T-cell (primary cell): ENCODE results near the gene KCNS1. TPM values are rescaled to one million over a fixed set of nuclear protein-coding genes. Genes with fewer than 3 reads are reported as not detected.
A peak's percentile ranks its signal among the peaks of the same experiment; 100 is the strongest.
"Not testable (repeated sequence)": the region's sequence is repeated elsewhere in the genome, so short reads cannot be mapped to it uniquely, and the experiment has no call there.

ENCODE experiments used
- ATAC-seq, 4 experiments: fragments of 200-7000 bp in 3 of 4; fragments of 150-1000 bp in 1 of 4; cut with Tn5 transposase; replicated peaks in 1 of 4; 1 replicate in 3 of 4; 2 replicates in 1 of 4; pipeline ENCODE4 v1.10.0; 2021; ENCODE audit warnings: moderate library complexity in 3 of 4, mild to moderate bottlenecking in 2 of 4, moderate number of reproducible peaks in 1 of 4
- CTCF ChIA-PET, 2 donors: fragments of 300-600 bp; sonication (Branson Sonifier 250); formaldehyde crosslinking; loops; one replicate each; lab custom pipeline; 2022; ENCODE audit warnings: antibody characterized with exemption in 2 of 2; lab: Charles Lee
- POLR2A ChIA-PET, 2 donors: fragments of 300-600 bp; sonication (Branson Sonifier 250); formaldehyde crosslinking; loops; one replicate each; lab custom pipeline; 2022; ENCODE audit warnings: antibody characterized with exemption in 2 of 2; lab: Charles Lee
- DNase-seq, 35 experiments: peaks; one replicate each; pipeline versions ENCODE4 v3.0.0 to v3.0.0-alpha.2; 2013 to 2023
- H3K27ac ChIP-seq: one replicate; pipeline ENCODE4 v1.5.1; 2013; ENCODE audit warnings: low read length
- H3K27me3 ChIP-seq, 2 experiments: replicated peaks in 1 of 2; 1 replicate in 1 of 2; 2 replicates in 1 of 2; pipeline versions ENCODE4 v1.6.1 to v1.7.0; 2013; ENCODE audit warnings: low read length in 1 of 2, mixed read lengths in 1 of 2; ENCODE audit not compliant: control insufficient read depth in 2 of 2, insufficient read depth in 2 of 2; ENCODE audit errors: extremely low read depth in 1 of 2
- H3K36me3 ChIP-seq, 2 donors: 1 replicate in 1 of 2; 2 replicates in 1 of 2; pipeline versions ENCODE4 v1.6.1 to v1.7.0; 2013; ENCODE audit warnings: low read length in 1 of 2; ENCODE audit not compliant: control insufficient read depth in 2 of 2, insufficient read depth in 1 of 2; ENCODE audit errors: extremely low read depth in 1 of 2
- H3K4me1 ChIP-seq, 2 experiments: 1 replicate in 1 of 2; 2 replicates in 1 of 2; pipeline versions ENCODE4 v1.6.1 to v1.7.0; 2013; ENCODE audit warnings: low read length in 2 of 2, mixed read lengths in 1 of 2; ENCODE audit not compliant: insufficient read depth in 2 of 2, control insufficient read depth in 1 of 2; ENCODE audit errors: extremely low read depth in 1 of 2
- H3K4me3 ChIP-seq, 2 donors: 1 replicate in 1 of 2; 2 replicates in 1 of 2; pipeline versions ENCODE4 v1.5.1 to v1.7.0; 2013; ENCODE audit warnings: mild to moderate bottlenecking in 2 of 2, low read length in 1 of 2, moderate library complexity in 1 of 2; ENCODE audit not compliant: control insufficient read depth in 1 of 2; ENCODE audit errors: extremely low read depth in 1 of 2
- H3K9me3 ChIP-seq: 2 replicates; pipeline ENCODE4 v1.7.0; 2013
- H3K27ac Mint-ChIP-seq, 2 donors: one replicate each; pipeline ENCODE4 v1.8.0; 2020 to 2021; ENCODE audit warnings: mild to moderate bottlenecking in 2 of 2, mixed read lengths in 2 of 2
- H3K27me3 Mint-ChIP-seq, 2 donors: one replicate each; pipeline ENCODE4 v1.8.0; 2021 to 2022; ENCODE audit warnings: mixed read lengths in 2 of 2
- H3K36me3 Mint-ChIP-seq: one replicate; pipeline ENCODE4 v1.8.0; 2021; ENCODE audit warnings: mixed read lengths
- H3K4me1 Mint-ChIP-seq, 3 donors: one replicate each; pipeline ENCODE4 v1.8.0; 2020 to 2022; ENCODE audit warnings: mixed read lengths in 3 of 3, mild to moderate bottlenecking in 1 of 3
- H3K4me3 Mint-ChIP-seq, 3 donors: one replicate each; pipeline ENCODE4 v1.8.0; 2020 to 2022; ENCODE audit warnings: mild to moderate bottlenecking in 3 of 3, mixed read lengths in 3 of 3, moderate library complexity in 3 of 3
- H3K9me3 Mint-ChIP-seq, 3 donors: one replicate each; pipeline ENCODE4 v1.8.0; 2020 to 2022; ENCODE audit warnings: mixed read lengths in 3 of 3
- WGBS: methylation state at CpG from one replicate; pipeline ENCODE4 v1.1.5; 2013; ENCODE audit warnings: missing lambda C conversion rate; ENCODE audit not compliant: insufficient coverage; 5-methylcytosine and 5-hydroxymethylcytosine counted together
- total RNA-seq, 35 experiments: library from RNA in 6 of 35; stranded (reverse) in 6 of 35; fragments of 120-200 nt in 1 of 35; gene quantifications; one replicate each; pipeline versions ENCODE4 v1.2.1 to v1.2.4 and lab custom pipeline; 2013 to 2026

Gene KCNS1, protein sequence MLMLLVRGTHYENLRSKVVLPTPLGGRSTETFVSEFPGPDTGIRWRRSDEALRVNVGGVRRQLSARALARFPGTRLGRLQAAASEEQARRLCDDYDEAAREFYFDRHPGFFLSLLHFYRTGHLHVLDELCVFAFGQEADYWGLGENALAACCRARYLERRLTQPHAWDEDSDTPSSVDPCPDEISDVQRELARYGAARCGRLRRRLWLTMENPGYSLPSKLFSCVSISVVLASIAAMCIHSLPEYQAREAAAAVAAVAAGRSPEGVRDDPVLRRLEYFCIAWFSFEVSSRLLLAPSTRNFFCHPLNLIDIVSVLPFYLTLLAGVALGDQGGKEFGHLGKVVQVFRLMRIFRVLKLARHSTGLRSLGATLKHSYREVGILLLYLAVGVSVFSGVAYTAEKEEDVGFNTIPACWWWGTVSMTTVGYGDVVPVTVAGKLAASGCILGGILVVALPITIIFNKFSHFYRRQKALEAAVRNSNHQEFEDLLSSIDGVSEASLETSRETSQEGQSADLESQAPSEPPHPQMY
- total RNA-seq = under 1 TPM in 1 of 5 donors, not detected in 4; 0.09 TPM
- not detected for total RNA-seq (2013)
- 0 to 0.53 (median 0.05) reads per million in 29 experiments for total RNA-seq (lab: John Stamatoyannopoulos, UW)

DNA sequence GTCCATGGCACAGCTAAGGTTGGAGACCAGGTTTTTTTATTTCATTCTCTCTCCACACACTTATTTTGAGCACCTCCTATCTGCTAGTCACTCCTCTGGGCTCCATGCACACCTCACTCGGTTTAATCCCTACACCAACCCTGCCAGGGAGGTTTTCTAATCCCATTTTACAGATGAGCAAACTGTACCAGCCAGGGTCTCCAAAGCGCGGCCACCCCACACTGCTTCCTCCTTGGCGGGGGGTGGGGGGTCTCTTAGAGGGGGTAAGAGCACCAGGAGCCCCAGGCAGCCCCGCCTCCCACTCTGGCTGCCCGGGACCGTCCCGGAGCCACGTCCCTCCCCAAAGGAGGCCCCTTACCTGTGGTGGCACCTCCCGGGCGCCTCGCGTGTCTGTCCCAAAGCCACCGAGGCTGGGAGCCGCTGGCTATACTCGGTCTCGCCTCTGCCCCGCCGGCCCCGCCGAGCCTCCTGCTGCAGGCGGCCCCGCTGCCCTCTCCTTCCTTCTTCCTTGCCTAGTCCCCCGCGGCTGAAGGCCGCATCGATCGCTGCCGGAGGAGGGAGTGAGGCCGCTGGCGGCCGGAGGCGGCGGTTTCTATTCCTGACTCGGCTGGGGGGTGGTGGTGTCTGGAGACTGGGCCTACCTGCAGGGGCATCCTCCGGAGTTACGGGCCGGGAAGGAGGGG, at the start of gene KCNS1:
TSS of gene KCNS1 (minus strand) at position 565 of the 683 bp plus-strand sequence. CDS start 1,891 bp downstream, outside the sequence.
- H3K27me3 ChIP-seq = peaks cover 14 to 45% of the 10 kb centered on the region in 2 experiments
- H3K36me3 Mint-ChIP-seq = no peaks in the 10 kb centered on the region
- H3K9me3 ChIP-seq = no peaks in the 10 kb centered on the region
- no peaks in the 10 kb centered on the region for H3K36me3 ChIP-seq
- POLR2A ChIA-PET = no interaction called here
- ATAC-seq = peak in 1 of 4 experiments; percentile 20
- CTCF ChIA-PET = interaction anchor here in 1 of 2 donors (0.9 kb wide), 1 partner anchor 56 kb away, joined by 3 read pairs; no protein-coding TSS in a partner anchor
- H3K4me1 Mint-ChIP-seq = peaks cover 4 to 21% (median 20%) of the 10 kb centered on the region in 3 donors
- 10% methylated on average over 24 of the region's 38 CpGs for WGBS
- peak within 1 kb of the TSS in 1 of 3 donors; percentile 4 for H3K4me3 Mint-ChIP-seq
- no peak within 1 kb of the TSS for H3K4me3 ChIP-seq
- DNase-seq = no peak
- H3K27me3 Mint-ChIP-seq = peaks cover 49 to 55% of the 10 kb centered on the region in 2 donors
- H3K27ac ChIP-seq = no peak within 1 kb of the TSS
- H3K4me1 ChIP-seq = peaks cover 0 to 20% of the 10 kb centered on the region in 2 experiments
- H3K27ac Mint-ChIP-seq = no peak within 1 kb of the TSS
- H3K9me3 Mint-ChIP-seq = no peaks in the 10 kb centered on the region

DNA sequence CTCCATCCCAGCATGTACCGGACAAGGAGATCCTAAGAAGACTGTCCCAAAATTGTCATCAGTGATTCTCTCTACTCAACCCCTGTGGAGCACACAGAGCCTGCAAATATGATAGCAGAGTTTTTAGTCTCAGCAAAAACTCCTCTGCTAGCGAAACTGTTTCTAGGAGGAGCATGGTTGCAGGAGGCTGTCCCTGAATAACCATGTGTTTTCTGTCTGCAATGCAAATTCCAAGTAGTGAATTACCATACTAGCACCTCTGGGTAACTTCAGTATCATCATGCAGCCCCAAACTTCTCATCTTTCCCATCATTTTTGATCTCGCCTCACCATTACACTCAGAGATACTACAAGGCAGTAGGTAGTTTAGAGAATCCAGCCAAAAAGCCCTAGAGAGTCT, 48.1 kb upstream of the KCNS1 start:
- Mint-ChIP-seq H3K36me3 (no peaks in the 10 kb centered on the region), H3K9me3 (no peaks in the 10 kb centered on the region), H3K27ac (no peak overlapping the region), H3K27me3 (peaks cover 42 to 49% of the 10 kb centered on the region in 2 donors), H3K4me1 (no peaks in the 10 kb centered on the region), H3K4me3 (no peak overlapping the region)
- H3K27me3 ChIP-seq = peaks cover 13 to 16% of the 10 kb centered on the region in 2 experiments
- H3K27ac ChIP-seq = no peak overlapping the region
- ATAC-seq (no peak), DNase-seq (no peak)
- no peaks in the 10 kb centered on the region for H3K9me3 ChIP-seq
- ChIA-PET CTCF (no interaction called here), POLR2A (no interaction called here)
- 83% methylated on average over 1 of the region's 3 CpGs for WGBS
- no peaks in the 10 kb centered on the region for H3K36me3 ChIP-seq
- no peak overlapping the region for H3K4me3 ChIP-seq
- H3K4me1 ChIP-seq = no peaks in the 10 kb centered on the region

GRCh38 chr20:45140836-45141235, 39.9 kb upstream of the KCNS1 start:
- ATAC-seq (no peak), DNase-seq (no peak)
- H3K9me3 Mint-ChIP-seq = peaks cover 0 to 3% (median 0%) of the 10 kb centered on the region in 3 donors
- ChIA-PET POLR2A (no interaction called here), CTCF (no interaction called here)
- no peak overlapping the region for H3K4me3 Mint-ChIP-seq
- H3K36me3 Mint-ChIP-seq = no peaks in the 10 kb centered on the region
- Histone ChIP-seq H3K4me3 (no peak overlapping the region), H3K27ac (no peak overlapping the region), H3K27me3 (peaks cover 0 to 20% of the 10 kb centered on the region in 2 experiments), H3K36me3 (no peaks in the 10 kb centered on the region), H3K4me1 (peaks cover 0 to 5% of the 10 kb centered on the region in 2 experiments), H3K9me3 (no peaks in the 10 kb centered on the region)
- 71% methylated on average over 1 of the region's 4 CpGs for WGBS
- no peaks in the 10 kb centered on the region for H3K4me1 Mint-ChIP-seq
- peaks cover 15 to 21% of the 10 kb centered on the region in 2 donors for H3K27me3 Mint-ChIP-seq
- H3K27ac Mint-ChIP-seq = no peak overlapping the region

- H3K4me1 ChIP-seq, H3K27ac ChIP-seq, H3K4me3 ChIP-seq, ATAC-seq, H3K4me3 Mint-ChIP-seq, H3K4me1 Mint-ChIP-seq, H3K9me3 Mint-ChIP-seq, DNase-seq, H3K36me3 ChIP-seq, H3K9me3 ChIP-seq, CTCF ChIA-PET, H3K36me3 Mint-ChIP-seq, H3K27ac Mint-ChIP-seq: not testable (repeated sequence)
- POLR2A ChIA-PET = interaction anchor here in 1 of 2 donors (0.7 kb wide), 1 partner anchor 1455 kb away, joined by 4 read pairs; no protein-coding TSS in a partner anchor
- H3K27me3 Mint-ChIP-seq = peaks cover 10 to 20% of the 10 kb centered on the region in 2 donors
- 100% methylated on average over 1 of the region's 5 CpGs for WGBS
- H3K27me3 ChIP-seq = peaks cover 0 to 28% of the 10 kb centered on the region in 2 experiments
These were observed 38.9 kb upstream of the KCNS1 start for GRCh38 chr20:45139733-45140375.

- no peak for ATAC-seq
- POLR2A ChIA-PET = interaction anchor here in 1 of 2 donors (0.7 kb wide), 1 partner anchor 1454 kb away, joined by 4 read pairs; no protein-coding TSS in a partner anchor
- H3K27ac Mint-ChIP-seq = no peak overlapping the region
- peaks cover 0 to 5% of the 10 kb centered on the region in 2 experiments for H3K4me1 ChIP-seq
- H3K27me3 Mint-ChIP-seq = peaks cover 6 to 17% of the 10 kb centered on the region in 2 donors
- WGBS = 63% methylated on average over 7 of the region's 20 CpGs
- H3K36me3 ChIP-seq = no peaks in the 10 kb centered on the region
- H3K27ac ChIP-seq = no peak overlapping the region
- peak in 27 of 35 experiments; percentile 7 to 48 (median 19) for DNase-seq
- no peaks in the 10 kb centered on the region for H3K9me3 ChIP-seq
- no peak overlapping the region for H3K4me3 ChIP-seq
- peaks cover 0 to 26% of the 10 kb centered on the region in 2 experiments for H3K27me3 ChIP-seq
- H3K9me3 Mint-ChIP-seq = peaks cover 0 to 3% (median 0%) of the 10 kb centered on the region in 3 donors
- CTCF ChIA-PET = no interaction called here
- H3K4me3 Mint-ChIP-seq = no peak overlapping the region
- H3K4me1 Mint-ChIP-seq = no peaks in the 10 kb centered on the region
- H3K36me3 Mint-ChIP-seq = no peaks in the 10 kb centered on the region
These were observed 37.8 kb upstream of the KCNS1 start for GRCh38 chr20:45138561-45139300.
